Osteocyte (in vitro differentiated cells): ENCODE data around the gene DNAL4. TPM values are rescaled to one million over a fixed set of nuclear protein-coding genes. Genes with fewer than 3 reads are reported as not detected.

Experiments
- DNase-seq: peaks from one replicate; pipeline ENCODE4 v3.0.0; 2021; ENCODE audit warnings: mixed read lengths; ENCODE audit not compliant: unreplicated experiment; ENCODE audit errors: extremely low spot score
- H3K27ac Mint-ChIP-seq: one replicate; pipeline ENCODE4 v1.8.0; 2021; ENCODE audit warnings: mild to moderate bottlenecking, mixed read lengths; ENCODE audit not compliant: unreplicated experiment
- H3K27me3 Mint-ChIP-seq: one replicate; pipeline ENCODE4 v1.8.0; 2021; ENCODE audit warnings: mixed read lengths; ENCODE audit not compliant: unreplicated experiment
- H3K36me3 Mint-ChIP-seq: one replicate; pipeline ENCODE4 v1.8.0; 2021; ENCODE audit warnings: mixed read lengths; ENCODE audit not compliant: unreplicated experiment
- H3K4me1 Mint-ChIP-seq: one replicate; pipeline ENCODE4 v1.8.0; 2021; ENCODE audit warnings: mixed read lengths; ENCODE audit not compliant: unreplicated experiment
- H3K4me3 Mint-ChIP-seq: one replicate; pipeline ENCODE4 v1.8.0; 2021; ENCODE audit warnings: mild to moderate bottlenecking, moderate library complexity, mixed read lengths; ENCODE audit not compliant: unreplicated experiment
- H3K9me3 Mint-ChIP-seq: one replicate; pipeline ENCODE4 v1.8.0; 2021; ENCODE audit warnings: mixed read lengths; ENCODE audit not compliant: unreplicated experiment
- long read RNA-seq: library from polyadenylated mRNA; unstranded; transcript quantifications from one replicate; pipeline ENCODE4 v2.0.0, GENCODE V29; 2021
- total RNA-seq: library from RNA; stranded (reverse); gene quantifications from 2 replicates; pipeline ENCODE4 v1.2.1, GENCODE V29; 2021
- TF ChIP-seq, protein P1 (sequence below): fragments of 200-600 bp; sonication (generic); IDR thresholded peaks from 2 replicates; pipeline ENCODE4 v1.5.0; 2021; ENCODE audit warnings: antibody characterized with exemption, mild to moderate bottlenecking, moderate library complexity

The DNAL4 gene, protein sequence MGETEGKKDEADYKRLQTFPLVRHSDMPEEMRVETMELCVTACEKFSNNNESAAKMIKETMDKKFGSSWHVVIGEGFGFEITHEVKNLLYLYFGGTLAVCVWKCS
- total RNA-seq, result 16.4 and 17.0 TPM in 2 replicates
- long read RNA-seq, partial matches to known transcripts, result 0 of 3 reads
- long read RNA-seq, other reads (novel, unspliced or antisense), result 0 of 3 reads

DNA sequence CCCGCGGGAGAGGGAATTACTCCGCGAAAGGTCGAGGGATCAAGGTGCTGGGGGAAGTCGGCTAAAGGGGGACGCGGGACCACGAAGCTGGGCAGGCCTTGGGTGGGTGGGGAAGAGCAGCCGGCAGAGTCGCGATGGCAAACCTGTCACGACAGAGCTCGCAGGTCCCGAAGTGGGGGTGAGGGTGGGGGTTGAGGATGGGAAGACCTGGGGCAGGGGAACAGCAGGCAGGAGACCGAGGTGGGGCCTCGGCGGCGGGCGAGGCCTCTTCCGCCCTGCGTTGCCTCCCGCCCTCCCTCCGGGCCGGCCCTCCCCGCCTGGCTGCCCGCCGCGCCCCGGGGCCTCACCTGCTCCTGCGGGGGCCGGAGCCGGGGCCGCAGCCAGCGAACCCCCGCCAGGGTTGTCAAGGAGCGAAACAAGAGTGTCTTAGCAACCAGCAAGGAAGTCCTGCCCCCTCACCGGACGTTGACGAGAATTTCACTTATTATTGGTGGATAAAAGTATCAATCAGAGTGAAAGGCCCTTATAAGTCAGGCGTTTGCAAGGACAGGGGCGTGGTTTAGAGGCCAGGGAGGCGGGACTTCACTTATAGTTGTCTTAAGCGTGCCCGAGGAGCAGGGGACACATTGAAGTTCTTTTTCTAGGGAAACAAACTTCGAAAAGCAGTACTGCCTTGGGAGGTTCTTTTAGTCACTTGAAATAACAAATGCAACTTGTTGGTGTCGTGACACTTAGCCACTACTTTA lies at the start of gene DNAL4:
Gene DNAL4, minus strand, starts transcription at position 423 of the 746 bp plus-strand sequence. CDS start 11,412 bp downstream, outside the sequence.
- DNase-seq, result peak; percentile 95
- Mint-ChIP-seq H3K4me1 (peaks cover 10% of the 10 kb centered on the region), H3K9me3 (no peaks in the 10 kb centered on the region), H3K36me3 (no peaks in the 10 kb centered on the region), H3K27ac (peak within 1 kb of the TSS; percentile 85), H3K27me3 (peaks cover 28% of the 10 kb centered on the region), H3K4me3 (peak within 1 kb of the TSS; percentile 86)
- TF ChIP-seq, protein P1, sequence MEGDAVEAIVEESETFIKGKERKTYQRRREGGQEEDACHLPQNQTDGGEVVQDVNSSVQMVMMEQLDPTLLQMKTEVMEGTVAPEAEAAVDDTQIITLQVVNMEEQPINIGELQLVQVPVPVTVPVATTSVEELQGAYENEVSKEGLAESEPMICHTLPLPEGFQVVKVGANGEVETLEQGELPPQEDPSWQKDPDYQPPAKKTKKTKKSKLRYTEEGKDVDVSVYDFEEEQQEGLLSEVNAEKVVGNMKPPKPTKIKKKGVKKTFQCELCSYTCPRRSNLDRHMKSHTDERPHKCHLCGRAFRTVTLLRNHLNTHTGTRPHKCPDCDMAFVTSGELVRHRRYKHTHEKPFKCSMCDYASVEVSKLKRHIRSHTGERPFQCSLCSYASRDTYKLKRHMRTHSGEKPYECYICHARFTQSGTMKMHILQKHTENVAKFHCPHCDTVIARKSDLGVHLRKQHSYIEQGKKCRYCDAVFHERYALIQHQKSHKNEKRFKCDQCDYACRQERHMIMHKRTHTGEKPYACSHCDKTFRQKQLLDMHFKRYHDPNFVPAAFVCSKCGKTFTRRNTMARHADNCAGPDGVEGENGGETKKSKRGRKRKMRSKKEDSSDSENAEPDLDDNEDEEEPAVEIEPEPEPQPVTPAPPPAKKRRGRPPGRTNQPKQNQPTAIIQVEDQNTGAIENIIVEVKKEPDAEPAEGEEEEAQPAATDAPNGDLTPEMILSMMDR, result no peak

DNA sequence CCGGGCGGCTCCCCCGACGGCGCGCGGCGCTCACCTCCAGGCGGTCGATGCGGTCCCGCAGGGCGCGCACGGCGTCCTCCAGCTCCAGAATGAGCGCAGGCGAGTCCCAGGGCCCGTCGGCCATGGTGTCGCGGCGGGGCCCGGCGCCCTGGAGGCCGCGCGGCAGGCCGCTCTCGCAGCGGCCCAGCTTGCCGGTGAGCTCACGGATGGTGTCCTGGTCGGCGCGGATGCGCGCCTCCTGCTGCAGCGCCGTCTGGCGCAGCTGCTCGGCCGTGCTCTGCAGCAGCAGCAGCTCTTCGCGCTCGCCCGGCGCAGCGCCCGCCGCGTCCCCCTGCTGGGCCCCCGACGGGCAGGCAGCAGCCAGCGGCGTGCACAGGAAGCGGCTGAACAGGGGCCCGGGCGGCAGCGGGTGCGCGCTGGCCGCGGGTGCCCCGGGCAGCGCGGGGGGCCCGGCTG lies 49.3 kb upstream of the DNAL4 start:
- Mint-ChIP-seq H3K27ac (no peak overlapping the region), H3K27me3 (peaks cover 60% of the 10 kb centered on the region), H3K4me3 (no peak overlapping the region), H3K36me3 (no peaks in the 10 kb centered on the region), H3K9me3 (no peaks in the 10 kb centered on the region), H3K4me1 (peaks cover 10% of the 10 kb centered on the region)
- DNase-seq, result no peak
- TF ChIP-seq, protein P1, result peak; percentile 51

DNA sequence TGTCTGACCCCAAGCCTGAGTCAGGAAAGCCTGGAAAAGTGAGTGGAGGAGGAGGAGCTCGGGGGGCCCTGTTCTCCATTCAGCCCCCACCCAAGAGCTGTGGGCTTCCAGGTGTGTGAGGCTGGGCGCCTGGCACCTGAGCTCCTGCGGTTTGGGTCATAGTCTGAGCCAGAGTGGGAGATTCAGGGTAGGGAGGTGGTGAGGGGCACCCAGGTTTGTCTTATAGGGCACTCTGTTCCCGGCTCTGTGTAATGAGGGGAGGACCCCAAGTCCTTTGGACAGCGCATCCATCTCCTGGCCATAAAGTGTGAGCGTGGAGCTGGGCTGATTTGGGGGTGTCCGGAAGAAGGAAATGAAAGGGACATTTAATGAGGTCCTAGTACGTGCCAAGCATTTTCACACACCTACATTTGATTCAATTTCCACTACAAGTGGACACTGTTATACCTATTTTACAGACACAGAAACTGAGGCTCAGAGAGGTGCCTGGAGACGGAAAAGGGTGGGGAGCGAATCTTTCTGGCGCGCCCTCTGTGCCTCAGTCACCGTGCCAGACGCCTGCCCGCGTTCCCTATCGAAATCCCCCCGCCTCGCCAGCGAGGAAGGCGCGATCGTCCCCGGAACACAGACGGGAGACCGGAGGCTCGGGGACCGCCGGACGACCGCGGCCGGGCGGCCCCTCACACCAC lies 48.7 kb upstream of the DNAL4 start:
- Mint-ChIP-seq H3K27me3 (peaks cover 61% of the 10 kb centered on the region), H3K9me3 (no peaks in the 10 kb centered on the region), H3K36me3 (no peaks in the 10 kb centered on the region), H3K4me3 (peak overlapping the region; percentile 65), H3K27ac (no peak overlapping the region), H3K4me1 (peaks cover 10% of the 10 kb centered on the region)
- no peak for DNase-seq
- TF ChIP-seq, protein P1, result no peak

DNA sequence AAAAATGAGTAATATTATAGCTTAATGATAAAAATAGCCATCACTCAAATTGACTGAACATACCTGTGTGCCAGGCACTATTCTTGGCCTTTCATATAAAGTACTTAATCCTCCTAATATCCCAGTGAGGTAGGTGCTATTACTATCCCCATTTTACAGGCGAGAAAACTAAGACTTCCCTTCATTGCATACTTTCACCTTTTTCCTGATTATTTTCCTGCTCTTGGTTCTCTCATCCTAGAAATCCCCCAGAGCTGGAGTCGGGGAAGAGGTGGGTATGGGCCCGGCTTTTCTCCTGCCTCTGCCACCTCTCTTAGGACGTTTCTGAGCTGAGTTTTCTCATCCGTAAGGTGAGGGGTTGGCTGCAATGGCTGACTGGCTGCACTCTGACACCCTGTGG lies 47.7 kb upstream of the DNAL4 start:
- H3K9me3 Mint-ChIP-seq, result no peaks in the 10 kb centered on the region
- no peak overlapping the region for H3K27ac Mint-ChIP-seq
- H3K4me1 Mint-ChIP-seq, result peaks cover 8% of the 10 kb centered on the region
- peaks cover 54% of the 10 kb centered on the region for H3K27me3 Mint-ChIP-seq
- H3K36me3 Mint-ChIP-seq, result no peaks in the 10 kb centered on the region
- no peak overlapping the region for H3K4me3 Mint-ChIP-seq
- no peak for DNase-seq
- TF ChIP-seq, protein P1, result no peak

DNA sequence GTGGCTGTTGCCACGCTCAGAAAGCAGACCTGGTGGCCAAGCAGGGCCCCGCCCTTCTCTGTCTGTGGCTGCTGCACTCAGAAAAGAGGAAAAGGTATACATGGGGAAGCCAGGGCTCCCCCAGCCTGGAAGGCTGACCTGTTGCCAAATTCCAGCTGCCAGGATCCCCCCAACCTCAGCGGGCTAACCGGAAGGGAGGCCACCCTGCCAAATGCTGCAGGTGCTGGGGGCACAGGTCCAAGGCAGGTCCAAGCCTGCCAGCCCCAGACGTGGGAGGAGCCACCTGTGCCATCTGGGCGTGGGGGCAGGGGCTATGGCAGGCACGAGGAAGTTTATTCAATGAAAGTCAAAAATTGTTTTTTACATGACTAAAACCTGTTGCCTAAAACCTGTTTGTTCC lies 47.3 kb upstream of the DNAL4 start:
- Mint-ChIP-seq H3K4me3 (no peak overlapping the region), H3K36me3 (no peaks in the 10 kb centered on the region), H3K4me1 (peaks cover 6% of the 10 kb centered on the region), H3K9me3 (no peaks in the 10 kb centered on the region), H3K27ac (no peak overlapping the region), H3K27me3 (peaks cover 53% of the 10 kb centered on the region)
- no peak for DNase-seq
- TF ChIP-seq, protein P1, result no peak
